ENCODE results near the gene WFDC1. TPM values are rescaled to one million over a fixed set of nuclear protein-coding genes. Genes with fewer than 3 reads are reported as not detected.
"Not testable (repeated sequence)": the region's sequence is repeated elsewhere in the genome, so short reads cannot be mapped to it uniquely, and the experiment has no call there.

Gene WFDC1
- total RNA-seq, 2 donors from 2014 or later: 0.90 TPM; not detected in 1

DNA sequence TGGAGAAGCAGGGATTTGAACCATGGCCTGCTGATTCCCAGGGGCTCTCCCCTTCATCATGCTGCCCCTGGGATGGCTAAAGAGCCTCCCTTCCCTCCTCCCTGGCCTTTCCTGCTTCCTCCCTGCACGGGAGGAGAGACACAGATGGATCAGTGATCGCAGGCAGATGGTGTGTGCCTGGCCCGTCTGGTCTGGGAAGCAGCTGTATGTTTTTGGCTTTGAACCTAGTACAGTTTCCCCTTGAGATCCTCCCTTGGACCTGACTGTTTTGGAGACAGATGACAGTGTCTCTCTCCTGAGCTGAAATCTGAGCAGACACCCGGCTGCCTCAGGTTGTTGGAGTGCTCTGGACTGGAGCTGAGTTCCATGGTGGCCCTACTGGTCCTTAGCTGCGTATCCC lies 44.6 kb downstream of the WFDC1 start:
- no peak overlapping the region for H3K4me3 Mint-ChIP-seq
- no peak overlapping the region for H3K27ac Mint-ChIP-seq
- H3K36me3 Mint-ChIP-seq (ENCODE audit: low read depth): no peaks in the 10 kb centered on the region
- peaks cover 6% of the 10 kb centered on the region for H3K27me3 Mint-ChIP-seq
- peaks cover 10% of the 10 kb centered on the region for H3K9me3 Mint-ChIP-seq
- no peaks in the 10 kb centered on the region for H3K4me1 Mint-ChIP-seq
- ATAC-seq (replicated peaks): no peak

DNA sequence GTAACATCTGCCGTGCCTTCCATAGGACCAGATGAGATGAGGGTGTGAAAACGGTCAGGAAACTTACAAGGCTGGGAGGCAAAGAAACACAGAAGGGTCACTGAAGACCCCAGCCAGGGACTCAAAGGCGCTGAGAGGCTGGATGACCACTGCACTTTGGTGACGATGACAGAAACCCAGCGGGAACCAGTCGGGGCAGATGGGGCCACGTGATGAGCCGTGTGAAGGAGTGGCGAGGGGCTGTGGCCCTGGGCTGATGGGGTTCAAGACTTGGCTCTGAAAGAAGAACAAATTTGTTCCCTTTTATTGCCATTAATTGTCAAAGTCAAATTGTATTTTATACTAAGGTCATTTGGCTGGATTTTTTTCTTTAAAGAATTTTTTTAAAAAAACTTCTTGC lies 45.1 kb downstream of the WFDC1 start:
- Mint-ChIP-seq H3K4me3 (no peak overlapping the region), H3K27me3 (peaks cover 6% of the 10 kb centered on the region), H3K4me1 (no peaks in the 10 kb centered on the region), H3K9me3 (peaks cover 10% of the 10 kb centered on the region), H3K27ac (no peak overlapping the region), H3K36me3 (ENCODE audit: low read depth) (no peaks in the 10 kb centered on the region)
- no peak for ATAC-seq (replicated peaks)

- Mint-ChIP-seq H3K9me3 (peaks cover 7% of the 10 kb centered on the region), H3K4me1 (no peaks in the 10 kb centered on the region), H3K4me3 (no peak overlapping the region), H3K27ac (no peak overlapping the region), H3K27me3 (peaks cover 3% of the 10 kb centered on the region), H3K36me3 (ENCODE audit: low read depth) (no peaks in the 10 kb centered on the region)
- no peak for ATAC-seq (replicated peaks)
Measured at GRCh38 chr16:84340325-84341040, 45.8 kb downstream of the WFDC1 start.

GRCh38 chr16:84341528-84342295 lies 47.0 kb downstream of the WFDC1 start:
- H3K36me3 Mint-ChIP-seq (ENCODE audit: low read depth): no peaks in the 10 kb centered on the region
- H3K4me1 Mint-ChIP-seq: no peaks in the 10 kb centered on the region
- H3K27me3 Mint-ChIP-seq: no peaks in the 10 kb centered on the region
- H3K27ac Mint-ChIP-seq: no peak overlapping the region
- no peak for ATAC-seq (replicated peaks)
- peaks cover 4% of the 10 kb centered on the region for H3K9me3 Mint-ChIP-seq
- no peak overlapping the region for H3K4me3 Mint-ChIP-seq

GRCh38 chr16:84343800-84344199 lies 49.1 kb downstream of the WFDC1 start:
- not testable (repeated sequence) for H3K9me3 Mint-ChIP-seq; H3K4me1 Mint-ChIP-seq; H3K27ac Mint-ChIP-seq; ATAC-seq (replicated peaks); H3K36me3 Mint-ChIP-seq (ENCODE audit: low read depth); H3K27me3 Mint-ChIP-seq; H3K4me3 Mint-ChIP-seq

GRCh38 chr16:84344781-84345180 lies 50.1 kb downstream of the WFDC1 start:
- H3K27me3 Mint-ChIP-seq: peaks cover 5% of the 10 kb centered on the region
- H3K9me3 Mint-ChIP-seq: no peaks in the 10 kb centered on the region
- H3K27ac Mint-ChIP-seq: no peak overlapping the region
- H3K4me1 Mint-ChIP-seq: no peaks in the 10 kb centered on the region
- no peak for ATAC-seq (replicated peaks)
- H3K4me3 Mint-ChIP-seq: no peak overlapping the region
- no peaks in the 10 kb centered on the region for H3K36me3 Mint-ChIP-seq (ENCODE audit: low read depth)

- Mint-ChIP-seq H3K4me1 (no peaks in the 10 kb centered on the region), H3K4me3 (no peak overlapping the region), H3K9me3 (no peaks in the 10 kb centered on the region), H3K27ac (no peak overlapping the region), H3K27me3 (peaks cover 8% of the 10 kb centered on the region), H3K36me3 (ENCODE audit: low read depth) (no peaks in the 10 kb centered on the region)
- ATAC-seq (replicated peaks): no peak
Measured at GRCh38 chr16:84347161-84347560, 52.5 kb downstream of the WFDC1 start.

GRCh38 chr16:84348386-84348888 lies 53.8 kb downstream of the WFDC1 start:
- no peaks in the 10 kb centered on the region for H3K4me1 Mint-ChIP-seq
- H3K4me3 Mint-ChIP-seq: no peak overlapping the region
- no peaks in the 10 kb centered on the region for H3K9me3 Mint-ChIP-seq
- H3K27ac Mint-ChIP-seq: no peak overlapping the region
- H3K27me3 Mint-ChIP-seq: peaks cover 8% of the 10 kb centered on the region
- ATAC-seq (replicated peaks): no peak
- no peaks in the 10 kb centered on the region for H3K36me3 Mint-ChIP-seq (ENCODE audit: low read depth)

DNA sequence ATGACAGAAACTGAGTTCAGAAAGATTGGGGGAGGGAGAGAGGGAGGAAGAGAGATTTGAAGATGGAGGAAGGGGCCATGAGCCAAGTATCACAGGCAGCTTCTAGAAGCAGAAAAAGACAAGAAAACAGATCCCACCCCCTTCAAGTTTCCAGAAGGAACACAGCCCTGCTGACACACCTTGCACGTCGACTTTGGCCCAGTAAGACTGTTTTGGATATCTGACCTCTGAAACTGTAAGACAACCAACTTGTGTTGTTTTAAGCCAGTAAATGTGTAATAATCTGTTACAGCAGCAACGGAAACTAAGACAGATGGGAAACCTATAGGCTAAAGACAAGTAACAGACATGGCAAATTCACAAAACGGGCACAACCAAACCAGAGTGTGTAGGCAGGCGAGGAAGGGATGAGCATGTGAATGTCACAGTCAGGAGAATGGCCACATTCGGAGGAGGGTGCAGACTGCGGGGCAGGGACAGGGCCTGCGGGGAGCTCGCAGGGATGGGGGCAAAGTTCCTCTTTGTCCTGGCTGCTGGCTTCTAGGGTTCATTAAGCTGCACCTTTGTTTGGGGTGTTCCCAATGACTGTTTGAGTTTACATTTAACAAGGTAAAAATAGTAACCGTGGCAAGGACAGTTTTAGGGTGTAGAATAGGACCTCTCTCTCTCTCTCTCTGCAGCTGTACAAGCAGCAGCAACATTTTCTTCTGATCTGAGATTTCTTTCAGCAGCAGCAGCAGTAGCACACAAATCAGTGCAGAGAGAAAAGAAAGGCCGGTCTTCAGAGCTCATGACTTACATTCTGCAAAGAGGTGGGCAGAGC lies 55.4 kb downstream of the WFDC1 start:
- Mint-ChIP-seq H3K4me1 (no peaks in the 10 kb centered on the region), H3K27me3 (peaks cover 8% of the 10 kb centered on the region), H3K27ac (no peak overlapping the region), H3K36me3 (ENCODE audit: low read depth) (no peaks in the 10 kb centered on the region), H3K9me3 (no peaks in the 10 kb centered on the region), H3K4me3 (no peak overlapping the region)
- no peak for ATAC-seq (replicated peaks)

DNA sequence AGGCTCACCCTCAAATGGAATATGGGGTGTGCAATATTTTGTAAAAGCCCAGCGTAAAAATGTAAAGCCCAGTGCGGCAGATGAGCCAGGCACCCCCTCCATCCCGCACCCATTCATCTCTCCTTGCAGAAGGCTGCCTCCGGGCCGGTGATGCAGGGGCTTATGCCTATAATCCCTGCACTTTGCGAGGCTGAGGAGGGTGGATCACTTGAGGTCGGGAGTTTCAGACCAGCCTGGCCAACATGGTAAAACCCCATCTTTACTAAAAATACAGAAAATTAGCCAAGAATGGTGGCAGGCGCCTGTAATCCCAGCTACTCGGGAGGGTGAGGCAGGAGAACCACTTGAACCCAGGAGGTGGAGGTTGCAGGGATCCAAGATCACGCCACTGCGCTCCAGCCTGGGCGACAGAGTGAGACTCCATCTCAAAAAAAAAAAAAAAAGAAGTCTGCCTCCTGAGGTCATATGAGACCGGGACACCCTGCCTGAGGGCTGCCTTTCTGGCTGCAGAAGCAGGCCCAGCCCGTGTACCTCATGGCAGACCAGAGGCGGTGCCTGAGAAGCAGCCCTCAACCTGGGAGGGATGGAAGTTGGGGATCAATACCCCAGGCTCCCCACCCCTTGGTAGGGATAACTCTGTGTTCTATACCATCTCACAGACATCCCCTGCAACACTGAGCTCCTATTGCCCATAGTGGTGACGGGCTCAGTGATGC lies 56.2 kb downstream of the WFDC1 start:
- Mint-ChIP-seq H3K9me3 (no peaks in the 10 kb centered on the region), H3K27ac (no peak overlapping the region), H3K4me3 (no peak overlapping the region), H3K27me3 (peaks cover 8% of the 10 kb centered on the region), H3K36me3 (ENCODE audit: low read depth) (no peaks in the 10 kb centered on the region), H3K4me1 (no peaks in the 10 kb centered on the region)
- ATAC-seq (replicated peaks): no peak

DNA sequence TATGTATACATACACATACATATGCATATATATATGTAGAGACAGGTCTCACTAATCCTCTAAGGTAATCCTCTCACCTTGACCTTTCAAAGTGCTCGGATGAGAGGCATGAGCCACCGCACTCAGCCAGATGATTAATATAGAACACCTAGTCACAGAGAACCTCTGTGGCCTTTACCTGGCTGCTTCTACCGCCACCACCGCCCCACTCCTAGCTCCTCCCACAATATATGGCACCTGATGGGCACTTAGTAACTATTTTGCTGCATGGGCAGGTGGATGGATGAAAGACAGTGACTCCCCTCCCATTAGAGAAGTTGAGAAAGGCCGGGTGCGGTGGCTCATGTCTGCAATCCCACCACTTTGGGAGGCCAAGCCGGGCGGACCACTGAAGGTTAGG lies 57.0 kb downstream of the WFDC1 start:
- H3K4me3 Mint-ChIP-seq: no peak overlapping the region

DNA sequence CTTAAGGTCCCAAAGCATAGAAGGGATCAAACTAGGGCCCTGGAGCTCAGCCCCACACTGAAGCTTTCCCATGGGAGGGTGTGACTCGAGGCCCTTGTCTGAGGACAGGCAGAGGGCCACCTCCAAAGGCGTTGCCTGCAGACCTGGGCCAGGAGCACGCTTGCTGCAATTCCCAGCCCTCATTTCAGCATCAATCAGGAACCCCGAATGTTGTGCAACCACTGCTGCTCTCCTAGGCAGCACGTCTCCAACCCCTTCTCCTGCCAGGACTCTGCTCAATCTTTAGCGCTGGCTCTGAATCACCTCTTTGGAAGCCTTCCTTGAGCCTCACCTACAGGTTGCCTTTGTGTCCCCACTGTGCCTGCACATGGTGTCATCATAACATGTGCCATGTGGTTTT lies 59.6 kb downstream of the WFDC1 start:
- H3K27me3 Mint-ChIP-seq: peaks cover 15% of the 10 kb centered on the region
- no peak for ATAC-seq (replicated peaks)

More for the DNA sequence above, 57.0 kb downstream of the WFDC1 start:
- ATAC-seq (replicated peaks): no peak
- H3K27me3 Mint-ChIP-seq: peaks cover 8% of the 10 kb centered on the region
- no peaks in the 10 kb centered on the region for H3K9me3 Mint-ChIP-seq
- H3K27ac Mint-ChIP-seq: no peak overlapping the region
- no peaks in the 10 kb centered on the region for H3K36me3 Mint-ChIP-seq (ENCODE audit: low read depth)
- H3K4me1 Mint-ChIP-seq: no peaks in the 10 kb centered on the region

DNA sequence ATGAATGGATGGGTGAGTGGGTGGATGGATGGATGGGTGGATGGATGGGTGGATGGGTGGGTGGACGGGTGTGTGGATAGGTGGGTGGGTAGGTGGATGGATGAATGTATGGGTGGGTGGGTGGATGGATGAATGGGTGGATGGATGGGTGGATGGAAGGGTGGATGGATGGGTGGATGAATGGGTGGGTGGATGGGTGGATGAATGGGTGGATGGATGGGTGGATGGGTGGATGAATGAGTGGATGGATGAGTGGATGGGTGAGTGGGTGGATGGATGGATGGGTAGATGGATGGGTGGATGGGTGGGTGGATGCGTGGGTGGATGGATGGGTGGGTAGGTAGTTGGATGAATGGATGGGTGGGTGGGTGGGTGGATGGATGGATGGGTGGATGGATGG lies 60.5 kb downstream of the WFDC1 start:
- Mint-ChIP-seq H3K4me3 (no peak overlapping the region), H3K27ac (no peak overlapping the region), H3K27me3 (peaks cover 7% of the 10 kb centered on the region), H3K36me3 (ENCODE audit: low read depth) (no peaks in the 10 kb centered on the region), H3K9me3 (no peaks in the 10 kb centered on the region), H3K4me1 (peaks cover 11% of the 10 kb centered on the region)
- no peak for ATAC-seq (replicated peaks)

More for the DNA sequence above, 59.6 kb downstream of the WFDC1 start:
- H3K27ac Mint-ChIP-seq: no peak overlapping the region
- H3K4me1 Mint-ChIP-seq: peaks cover 9% of the 10 kb centered on the region
- no peaks in the 10 kb centered on the region for H3K36me3 Mint-ChIP-seq (ENCODE audit: low read depth)
- no peak overlapping the region for H3K4me3 Mint-ChIP-seq
- H3K9me3 Mint-ChIP-seq: no peaks in the 10 kb centered on the region

DNA sequence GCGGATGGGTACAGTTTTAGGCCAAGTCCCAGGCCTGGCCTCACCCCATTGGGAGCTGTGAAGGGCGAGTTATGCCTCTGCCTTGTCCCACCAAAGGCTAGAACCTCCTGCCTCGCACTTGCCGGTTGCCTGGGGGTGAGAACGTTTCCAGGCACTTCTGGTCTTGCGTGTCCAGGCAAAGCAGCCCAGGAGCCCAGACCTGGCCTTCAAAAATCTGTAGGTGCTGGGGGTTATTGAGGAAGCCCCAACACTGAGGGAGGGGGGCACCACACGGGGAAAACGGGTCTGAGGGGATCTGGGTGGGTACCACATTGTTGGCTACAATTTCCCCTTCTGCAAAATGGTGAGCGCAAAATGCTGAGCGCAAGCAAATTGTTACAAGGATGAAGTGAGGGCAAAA lies 61.5 kb downstream of the WFDC1 start:
- Mint-ChIP-seq H3K4me1 (peaks cover 16% of the 10 kb centered on the region), H3K9me3 (no peaks in the 10 kb centered on the region), H3K27ac (no peak overlapping the region), H3K4me3 (no peak overlapping the region), H3K27me3 (peaks cover 7% of the 10 kb centered on the region), H3K36me3 (ENCODE audit: low read depth) (no peaks in the 10 kb centered on the region)
- no peak for ATAC-seq (replicated peaks)
